ENCODE results near the gene EPAS1.

The EPAS1 gene

DNA sequence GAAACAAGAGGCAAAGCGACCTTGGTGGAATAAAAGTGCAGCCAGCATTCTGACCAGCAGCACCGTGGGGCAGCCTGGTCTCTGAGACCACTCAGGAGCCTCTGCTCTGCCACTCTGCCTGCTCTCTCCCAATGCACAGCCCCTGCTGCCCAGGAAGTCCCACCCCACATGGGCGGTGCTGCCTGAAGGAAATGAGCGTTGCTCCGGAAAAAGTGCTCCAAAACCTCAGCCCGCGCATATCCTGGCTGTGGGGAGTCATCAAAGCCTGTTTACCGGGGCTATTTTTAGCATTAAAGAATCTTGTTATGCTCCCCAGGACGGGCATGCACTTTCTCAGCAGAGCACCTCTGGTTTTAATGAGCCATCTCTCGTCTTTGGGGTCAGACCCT lies 54.5 kb downstream of the EPAS1 start:
- no peak overlapping the region for H3K27ac ChIP-seq
- TF ChIP-seq ZFX (IDR thresholded peaks at IDR 0.05) = no peak
- TF ChIP-seq, protein P1, sequence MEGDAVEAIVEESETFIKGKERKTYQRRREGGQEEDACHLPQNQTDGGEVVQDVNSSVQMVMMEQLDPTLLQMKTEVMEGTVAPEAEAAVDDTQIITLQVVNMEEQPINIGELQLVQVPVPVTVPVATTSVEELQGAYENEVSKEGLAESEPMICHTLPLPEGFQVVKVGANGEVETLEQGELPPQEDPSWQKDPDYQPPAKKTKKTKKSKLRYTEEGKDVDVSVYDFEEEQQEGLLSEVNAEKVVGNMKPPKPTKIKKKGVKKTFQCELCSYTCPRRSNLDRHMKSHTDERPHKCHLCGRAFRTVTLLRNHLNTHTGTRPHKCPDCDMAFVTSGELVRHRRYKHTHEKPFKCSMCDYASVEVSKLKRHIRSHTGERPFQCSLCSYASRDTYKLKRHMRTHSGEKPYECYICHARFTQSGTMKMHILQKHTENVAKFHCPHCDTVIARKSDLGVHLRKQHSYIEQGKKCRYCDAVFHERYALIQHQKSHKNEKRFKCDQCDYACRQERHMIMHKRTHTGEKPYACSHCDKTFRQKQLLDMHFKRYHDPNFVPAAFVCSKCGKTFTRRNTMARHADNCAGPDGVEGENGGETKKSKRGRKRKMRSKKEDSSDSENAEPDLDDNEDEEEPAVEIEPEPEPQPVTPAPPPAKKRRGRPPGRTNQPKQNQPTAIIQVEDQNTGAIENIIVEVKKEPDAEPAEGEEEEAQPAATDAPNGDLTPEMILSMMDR (conservative IDR thresholded peaks at IDR 0.05) = no peak

DNA sequence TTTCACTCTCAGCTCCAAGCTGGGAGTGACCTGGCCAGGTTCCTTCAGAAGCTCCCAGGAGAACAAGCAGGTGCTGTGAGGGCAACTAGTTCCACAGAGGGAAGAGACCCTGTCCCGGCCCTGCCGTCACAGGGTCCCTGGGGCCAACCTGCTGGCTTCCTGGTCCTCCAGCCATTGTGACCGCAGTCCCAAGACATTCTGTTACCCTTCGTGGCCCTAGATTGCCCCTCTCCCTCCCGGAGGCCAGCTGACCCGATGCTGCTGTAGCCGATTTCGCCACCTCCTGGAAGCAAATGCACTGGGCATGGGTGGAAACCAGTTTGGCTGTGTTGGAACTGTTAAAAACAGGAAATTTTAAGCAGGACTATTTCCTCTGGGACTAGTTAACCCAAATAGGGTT lies 55.4 kb downstream of the EPAS1 start:
- no peak overlapping the region for H3K27ac ChIP-seq
- no peak for TF ChIP-seq ZFX (IDR thresholded peaks at IDR 0.05)
- TF ChIP-seq, protein P1 (conservative IDR thresholded peaks at IDR 0.05) = no peak

DNA sequence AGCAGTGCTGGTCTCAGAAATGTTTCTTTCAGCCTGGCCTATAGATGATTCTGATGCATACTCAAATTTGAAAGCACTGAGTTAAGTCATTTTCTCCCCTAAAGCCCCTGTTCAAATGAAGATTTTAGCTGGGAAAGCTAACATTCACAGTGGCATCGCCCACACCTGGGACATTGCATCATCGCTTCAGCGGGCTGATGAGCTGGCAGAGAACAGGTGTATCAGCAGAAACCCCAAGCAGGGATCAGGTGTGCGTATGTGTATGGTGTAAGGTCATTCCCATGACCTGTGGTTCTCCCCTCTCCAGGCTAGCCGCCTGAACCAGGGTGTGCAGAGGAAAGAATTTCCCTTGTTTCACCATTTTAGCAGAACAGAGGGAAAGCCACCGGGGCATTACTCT lies 56.3 kb downstream of the EPAS1 start:
- H3K27ac ChIP-seq = no peak overlapping the region
- TF ChIP-seq, protein P1 (conservative IDR thresholded peaks at IDR 0.05) = no peak
- no peak for TF ChIP-seq ZFX (IDR thresholded peaks at IDR 0.05)

DNA sequence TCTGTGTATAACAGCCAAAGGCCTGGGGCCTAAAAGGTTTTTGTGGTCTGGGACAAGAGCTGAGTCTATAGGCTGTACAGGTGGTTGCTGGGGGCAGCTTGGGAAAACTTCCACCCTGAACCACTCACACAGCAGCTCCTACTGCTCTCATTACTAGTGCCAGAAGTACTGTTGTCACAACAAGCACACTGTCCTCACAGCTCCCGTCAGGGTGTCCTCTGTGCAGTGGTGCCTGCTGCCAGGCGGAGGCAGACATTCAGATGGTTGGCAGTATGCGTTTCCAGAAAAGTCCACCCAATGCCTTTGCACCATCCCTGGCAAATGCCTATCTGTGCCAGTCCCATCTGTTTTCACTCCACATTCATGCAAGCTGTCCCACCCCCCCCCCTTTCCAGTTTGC lies 58.5 kb downstream of the EPAS1 start:
- H3K27ac ChIP-seq = no peak overlapping the region
- TF ChIP-seq, protein P1 (conservative IDR thresholded peaks at IDR 0.05) = no peak
- no peak for TF ChIP-seq ZFX (IDR thresholded peaks at IDR 0.05)

DNA sequence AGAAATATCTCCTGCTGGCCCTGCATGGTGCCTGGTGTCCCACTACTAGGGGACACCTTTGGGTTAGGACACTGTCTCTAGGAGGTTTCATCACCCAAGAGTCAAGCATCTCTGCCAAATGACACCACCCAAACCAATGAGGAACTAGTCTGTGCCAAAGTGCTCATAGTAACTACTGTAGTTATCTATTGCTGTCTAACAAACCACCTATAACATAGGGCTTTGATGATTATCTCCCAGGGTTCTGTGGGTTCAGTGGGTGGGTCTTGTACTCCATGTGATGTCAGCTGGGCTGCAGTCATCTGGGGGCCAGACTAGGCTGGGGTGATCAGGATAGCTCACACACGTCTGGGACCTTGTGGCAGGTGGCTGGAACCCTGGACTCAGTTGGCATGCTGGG lies 59.8 kb downstream of the EPAS1 start:
- H3K27ac ChIP-seq = no peak overlapping the region
- TF ChIP-seq, protein P1 (conservative IDR thresholded peaks at IDR 0.05) = no peak
- TF ChIP-seq ZFX (IDR thresholded peaks at IDR 0.05) = no peak

DNA sequence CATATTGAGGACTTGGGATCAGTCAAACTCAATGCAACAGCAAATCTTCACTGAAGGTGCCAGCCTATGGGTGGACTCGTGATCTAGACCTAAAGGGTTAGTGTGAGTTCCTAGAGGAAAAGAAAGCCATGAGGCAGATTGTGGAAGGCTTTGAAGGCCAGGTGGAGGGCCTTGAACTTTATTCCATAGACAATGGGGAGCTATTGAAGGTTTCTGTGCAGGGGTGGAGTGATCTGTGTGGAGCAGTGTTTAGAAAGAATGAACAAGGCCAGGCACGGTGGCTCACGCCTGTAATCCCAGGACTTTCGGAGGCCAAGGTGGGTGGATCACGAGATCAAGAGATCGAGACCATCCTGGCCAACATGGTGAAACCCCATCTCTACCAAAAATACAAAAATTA lies 61.5 kb downstream of the EPAS1 start:
- H3K27ac ChIP-seq = no peak overlapping the region
- TF ChIP-seq, protein P1 (conservative IDR thresholded peaks at IDR 0.05) = no peak
- TF ChIP-seq ZFX (IDR thresholded peaks at IDR 0.05) = no peak

DNA sequence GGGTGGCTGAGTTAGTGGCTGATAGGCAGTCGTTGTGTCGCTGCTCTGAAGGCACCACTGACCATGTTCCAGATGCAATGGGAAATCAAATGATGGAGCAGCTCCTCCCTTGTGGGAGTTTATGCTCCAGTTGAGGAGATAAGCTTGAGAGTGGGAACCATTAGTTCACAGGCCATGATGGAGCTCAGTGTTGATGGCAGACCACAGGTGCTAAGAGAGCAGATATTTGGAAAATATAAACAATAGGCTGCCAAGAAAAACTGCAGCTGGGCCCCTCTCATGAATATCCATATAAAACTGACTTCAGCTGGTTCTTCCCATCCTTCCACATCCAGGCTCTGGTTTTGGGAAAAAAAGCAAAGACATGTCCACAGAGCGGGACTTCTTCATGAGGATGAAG lies 63.1 kb downstream of the EPAS1 start:
- H3K27ac ChIP-seq = no peak overlapping the region
- TF ChIP-seq, protein P1 (conservative IDR thresholded peaks at IDR 0.05) = no peak
- no peak for TF ChIP-seq ZFX (IDR thresholded peaks at IDR 0.05)
